ENCODE results near the gene GRIN2A. TPM values are rescaled to one million over a fixed set of nuclear protein-coding genes. Genes with fewer than 3 reads are reported as not detected.

GRIN2A gene
- total RNA-seq, 1 donor from 2014 or later = 6.8 TPM

DNA sequence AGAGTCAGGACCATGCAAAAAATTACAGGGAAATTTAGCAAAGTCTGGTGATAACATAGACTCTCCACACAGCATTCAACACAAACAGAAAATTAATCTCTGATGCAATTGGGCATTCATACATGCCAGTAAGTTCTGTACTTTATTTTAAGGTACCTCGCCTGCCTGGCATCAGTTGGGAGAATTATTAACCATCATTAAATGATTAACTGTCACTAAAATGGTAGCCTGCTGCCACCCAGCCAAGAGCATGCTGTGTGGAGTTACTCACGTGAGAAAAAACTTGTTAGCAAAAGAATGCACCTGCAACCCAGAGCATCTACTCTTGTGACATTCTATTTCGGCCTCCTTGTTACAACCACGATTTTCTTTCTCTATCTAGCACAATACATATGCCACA is 117.2 kb downstream of the GRIN2A start:
- peaks cover 12% of the 10 kb centered on the region for H3K27me3 Mint-ChIP-seq (ENCODE audit: unreplicated experiment)
- no peak for DNase-seq
- H3K4me3 Mint-ChIP-seq (ENCODE audit: unreplicated experiment) = no peak overlapping the region
- H3K27ac Mint-ChIP-seq (ENCODE audit: unreplicated experiment) = no peak overlapping the region
- TF ChIP-seq CTCF (IDR thresholded peaks at IDR 0.05; ENCODE audit: partially characterized antibody, unreplicated experiment) = no peak
- peaks cover 22% of the 10 kb centered on the region for H3K9me3 Mint-ChIP-seq (ENCODE audit: unreplicated experiment)
- peaks cover 10% of the 10 kb centered on the region for H3K36me3 Mint-ChIP-seq (ENCODE audit: unreplicated experiment)
- H3K4me1 Mint-ChIP-seq (ENCODE audit: low read depth, unreplicated experiment) = peaks cover 42% of the 10 kb centered on the region

GRCh38 chr16:10048850-10049249 is 133.4 kb downstream of the GRIN2A start:
- DNase-seq = no peak
- Mint-ChIP-seq H3K9me3 (ENCODE audit: unreplicated experiment) (peaks cover 1% of the 10 kb centered on the region), H3K4me1 (ENCODE audit: low read depth, unreplicated experiment) (peaks cover 14% of the 10 kb centered on the region), H3K36me3 (ENCODE audit: unreplicated experiment) (peaks cover 7% of the 10 kb centered on the region), H3K27ac (ENCODE audit: unreplicated experiment) (no peak overlapping the region), H3K4me3 (ENCODE audit: unreplicated experiment) (no peak overlapping the region), H3K27me3 (ENCODE audit: unreplicated experiment) (peaks cover 2% of the 10 kb centered on the region)
- TF ChIP-seq CTCF (IDR thresholded peaks at IDR 0.05; ENCODE audit: partially characterized antibody, unreplicated experiment) = no peak

DNA sequence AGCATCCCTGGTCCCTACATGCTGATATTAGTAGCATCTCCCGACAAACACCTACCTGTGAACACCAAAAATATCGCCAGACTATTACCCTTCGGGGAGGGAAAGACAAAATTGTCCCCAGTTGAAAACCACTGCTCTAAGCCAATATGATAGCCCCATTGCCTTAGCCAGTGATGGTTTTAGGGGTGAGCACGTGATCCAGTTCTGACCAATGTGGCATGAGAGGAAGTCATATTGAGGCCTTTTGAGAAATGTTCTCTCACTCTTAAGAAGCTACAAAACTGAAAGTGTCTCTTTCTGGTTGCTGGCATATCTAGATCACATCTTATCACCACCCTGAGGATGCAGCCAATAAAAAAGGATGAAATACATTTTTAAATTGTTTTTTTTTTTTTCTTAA is 136.3 kb downstream of the GRIN2A start:
- H3K4me1 Mint-ChIP-seq (ENCODE audit: low read depth, unreplicated experiment) = no peaks in the 10 kb centered on the region
- peaks cover 7% of the 10 kb centered on the region for H3K36me3 Mint-ChIP-seq (ENCODE audit: unreplicated experiment)
- peaks cover 2% of the 10 kb centered on the region for H3K27me3 Mint-ChIP-seq (ENCODE audit: unreplicated experiment)
- peaks cover 1% of the 10 kb centered on the region for H3K9me3 Mint-ChIP-seq (ENCODE audit: unreplicated experiment)
- DNase-seq = no peak
- H3K27ac Mint-ChIP-seq (ENCODE audit: unreplicated experiment) = no peak overlapping the region
- H3K4me3 Mint-ChIP-seq (ENCODE audit: unreplicated experiment) = no peak overlapping the region
- TF ChIP-seq CTCF (IDR thresholded peaks at IDR 0.05; ENCODE audit: partially characterized antibody, unreplicated experiment) = no peak

- no peak for DNase-seq
- Mint-ChIP-seq H3K4me1 (ENCODE audit: low read depth, unreplicated experiment) (no peaks in the 10 kb centered on the region), H3K36me3 (ENCODE audit: unreplicated experiment) (peaks cover 7% of the 10 kb centered on the region), H3K9me3 (ENCODE audit: unreplicated experiment) (peaks cover 1% of the 10 kb centered on the region), H3K4me3 (ENCODE audit: unreplicated experiment) (no peak overlapping the region), H3K27me3 (ENCODE audit: unreplicated experiment) (peaks cover 2% of the 10 kb centered on the region), H3K27ac (ENCODE audit: unreplicated experiment) (no peak overlapping the region)
- TF ChIP-seq CTCF (IDR thresholded peaks at IDR 0.05; ENCODE audit: partially characterized antibody, unreplicated experiment) = no peak
Observed at GRCh38 chr16:10045291-10045775, 136.9 kb downstream of the GRIN2A start.

- H3K4me3 Mint-ChIP-seq (ENCODE audit: unreplicated experiment) = no peak overlapping the region
- H3K27me3 Mint-ChIP-seq (ENCODE audit: unreplicated experiment) = no peaks in the 10 kb centered on the region
- H3K27ac Mint-ChIP-seq (ENCODE audit: unreplicated experiment) = no peak overlapping the region
- H3K9me3 Mint-ChIP-seq (ENCODE audit: unreplicated experiment) = peaks cover 6% of the 10 kb centered on the region
- TF ChIP-seq CTCF (IDR thresholded peaks at IDR 0.05; ENCODE audit: partially characterized antibody, unreplicated experiment) = no peak
- peak; percentile 42 for DNase-seq
- peaks cover 5% of the 10 kb centered on the region for H3K4me1 Mint-ChIP-seq (ENCODE audit: low read depth, unreplicated experiment)
- no peaks in the 10 kb centered on the region for H3K36me3 Mint-ChIP-seq (ENCODE audit: unreplicated experiment)
Observed at GRCh38 chr16:10040136-10041080, 141.8 kb downstream of the GRIN2A start.

Measured in glutamatergic neuron (in vitro differentiated cells).